COLO829 (cell line): Measurements from ENCODE around the gene LRRC8B.
"Not testable (repeated sequence)": the region's sequence is repeated elsewhere in the genome, so short reads cannot be mapped to it uniquely, and the experiment has no call there.

ENCODE experiments used
- DNase-seq: peaks from one replicate; pipeline ENCODE4 v3.0.0; 2012; ENCODE audit warnings: low spot score

LRRC8B gene

GRCh38 chr1:89608319-89608983 lies 83.8 kb downstream of the LRRC8B start:
- DNase-seq, result peak; percentile 22

GRCh38 chr1:89608984-89609725 lies 84.5 kb downstream of the LRRC8B start:
- DNase-seq, result no peak

DNA sequence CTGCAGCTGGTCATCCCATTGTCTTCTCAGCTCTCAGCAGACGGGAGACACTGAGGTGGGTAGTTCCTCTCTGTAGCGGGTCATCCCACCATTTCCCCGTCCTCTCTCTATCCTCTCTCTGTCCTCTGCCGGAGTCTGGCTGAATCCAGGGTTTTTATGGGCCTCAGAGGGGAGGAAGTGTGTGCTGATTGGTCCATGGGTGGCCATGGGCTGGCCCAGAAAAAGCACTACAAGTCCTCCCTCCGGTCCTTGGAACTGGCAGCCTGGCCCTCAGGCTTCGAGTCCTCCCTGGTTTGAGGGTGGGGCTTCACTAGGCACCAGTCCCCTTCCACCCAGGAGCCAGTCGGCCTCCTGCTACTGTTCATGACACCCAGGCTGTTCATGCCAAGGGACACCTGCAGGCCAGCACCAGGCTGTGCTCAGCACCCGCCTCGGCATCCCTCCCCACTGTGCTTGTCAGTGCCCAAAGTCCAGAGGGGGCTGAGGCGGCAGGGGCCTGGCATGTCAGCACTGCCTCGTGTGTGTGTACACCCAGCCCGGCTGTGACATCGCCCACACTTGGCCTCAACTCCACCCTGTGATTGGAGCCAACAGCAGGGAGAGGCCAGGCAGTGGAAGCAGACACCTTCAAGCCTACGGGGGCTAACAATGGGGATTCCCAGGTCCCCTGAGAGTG lies 85.3 kb downstream of the LRRC8B start:
- no peak for DNase-seq

GRCh38 chr1:89610457-89611011 lies 85.9 kb downstream of the LRRC8B start:
- DNase-seq, result no peak

GRCh38 chr1:89611721-89612120 lies 87.1 kb downstream of the LRRC8B start:
- no peak for DNase-seq

DNA sequence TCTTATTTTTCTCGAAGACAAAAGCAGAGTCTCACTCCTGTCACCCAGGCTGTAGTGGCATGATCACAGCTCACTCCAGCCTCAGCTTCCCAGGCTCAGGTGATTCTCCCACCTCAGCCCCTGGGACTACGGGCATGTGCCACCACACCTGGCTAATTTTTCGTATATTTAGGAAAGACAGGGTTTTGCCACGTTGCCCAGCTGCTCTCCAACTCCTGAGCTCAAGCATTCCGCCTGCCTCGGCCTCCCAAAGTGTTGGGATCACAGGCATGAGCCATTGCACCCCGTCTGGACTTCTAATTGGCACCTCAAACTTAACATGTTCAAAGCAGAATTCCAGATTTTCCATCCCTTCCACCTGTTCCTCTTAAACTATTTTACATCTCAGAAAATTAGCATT lies 89.3 kb downstream of the LRRC8B start:
- DNase-seq, result no peak

- DNase-seq, result no peak
These were observed 91.3 kb downstream of the LRRC8B start for GRCh38 chr1:89615676-89616598.

DNA sequence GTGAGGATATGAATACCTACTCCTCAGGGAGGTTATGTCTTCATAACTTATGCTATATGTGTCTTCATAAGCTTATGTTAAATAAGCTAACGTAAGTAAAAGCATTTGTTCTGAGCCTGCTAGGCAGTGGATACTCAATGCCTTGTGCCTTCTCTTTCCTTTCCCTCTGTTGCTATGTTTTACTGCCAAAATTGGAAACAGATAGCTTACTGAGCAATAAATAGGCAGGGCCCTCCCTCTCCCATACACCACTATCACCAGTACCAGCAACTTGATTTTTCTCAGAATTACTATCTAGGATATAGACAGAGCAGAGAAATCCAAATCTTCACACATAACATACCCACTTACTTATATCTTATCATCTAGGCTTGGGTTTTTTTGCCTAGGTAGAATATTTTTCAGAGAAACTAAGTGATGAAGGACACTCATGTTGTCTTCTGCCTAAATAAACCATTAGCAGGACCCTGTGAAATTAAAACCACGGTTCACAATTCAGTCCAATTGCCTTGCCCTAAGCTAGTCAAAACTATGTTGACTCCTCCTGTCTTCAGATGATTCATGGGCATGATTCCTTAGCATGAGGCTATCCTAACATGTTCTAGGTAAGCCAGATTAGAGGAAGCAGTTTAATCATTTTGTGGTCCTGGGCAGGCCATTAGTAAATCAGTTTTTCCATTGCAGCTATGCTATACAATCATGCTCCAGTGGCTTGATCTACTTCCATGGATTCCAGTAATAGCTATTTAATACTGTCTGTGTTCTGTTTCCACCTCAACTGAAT lies 92.4 kb downstream of the LRRC8B start:
- no peak for DNase-seq

DNA sequence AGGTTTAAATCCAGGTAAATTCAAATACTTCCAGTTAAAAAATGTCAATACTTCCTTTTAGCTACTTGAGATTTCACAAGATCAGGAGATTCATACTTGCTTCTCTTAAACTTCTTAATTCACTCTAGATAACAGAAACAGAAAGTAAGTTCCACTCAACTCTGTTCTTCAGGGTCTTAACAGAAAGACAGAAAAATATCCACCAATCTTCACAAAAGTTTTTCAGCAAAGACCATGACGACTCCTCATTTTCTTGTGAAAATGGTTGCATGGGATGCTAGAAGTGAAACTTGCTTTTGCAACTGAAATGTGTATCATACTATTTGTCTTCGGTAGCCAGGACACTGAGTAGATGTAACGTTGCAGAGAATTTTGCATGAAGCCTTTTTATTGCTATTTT lies 96.0 kb downstream of the LRRC8B start:
- DNase-seq, result no peak

GRCh38 chr1:89622895-89623294 lies 98.3 kb downstream of the LRRC8B start:
- DNase-seq, result no peak

DNA sequence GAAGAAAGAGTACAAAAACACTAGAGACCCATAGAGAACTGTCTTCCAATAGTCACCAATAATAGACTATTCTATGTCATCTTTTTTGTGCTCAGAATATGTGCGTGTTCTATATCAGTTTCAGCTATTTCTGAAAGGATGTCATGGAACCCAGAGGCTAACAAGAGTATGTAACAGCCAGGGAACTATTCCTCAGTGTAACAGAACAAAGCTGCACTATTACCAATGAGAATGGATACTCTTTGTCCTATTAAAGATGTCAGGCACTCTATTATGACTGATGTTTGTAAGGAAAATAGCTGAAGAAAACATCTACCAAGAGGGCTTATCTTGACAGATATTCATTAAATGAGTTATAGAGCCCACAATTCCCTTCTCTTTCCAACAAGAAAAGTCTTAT lies 99.7 kb downstream of the LRRC8B start:
- no peak for DNase-seq

DNA sequence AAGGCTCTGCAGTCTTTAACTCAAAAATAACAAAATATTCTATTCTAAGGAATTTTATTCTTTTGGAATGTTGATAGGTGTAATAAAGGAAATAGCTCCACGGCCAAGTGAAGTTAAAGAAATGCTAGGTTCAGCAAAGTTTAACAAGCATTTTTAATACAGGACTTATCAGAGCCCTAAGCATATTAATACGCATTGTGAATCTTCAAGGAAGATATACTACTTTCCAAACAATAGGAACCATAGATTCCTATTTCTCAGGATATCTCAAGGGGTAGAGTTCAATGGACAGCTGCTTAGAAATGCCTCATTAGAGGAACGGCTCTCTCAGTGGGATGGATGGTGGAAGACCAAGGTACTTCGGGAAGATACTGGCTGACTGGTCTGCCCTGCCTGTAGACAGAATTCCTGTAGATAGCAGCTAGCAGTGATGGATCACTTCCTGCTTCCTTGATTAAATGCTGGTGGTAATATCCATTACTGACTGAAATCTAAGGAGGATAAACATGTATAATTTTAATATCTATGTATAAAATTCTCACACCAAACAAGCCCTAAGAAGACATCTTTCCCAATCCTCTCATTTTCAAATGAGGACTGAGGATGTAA lies 100.2 kb downstream of the LRRC8B start:
- no peak for DNase-seq

- DNase-seq, result peak; percentile 23
These were observed 103.0 kb downstream of the LRRC8B start for GRCh38 chr1:89627596-89627962.

DNA sequence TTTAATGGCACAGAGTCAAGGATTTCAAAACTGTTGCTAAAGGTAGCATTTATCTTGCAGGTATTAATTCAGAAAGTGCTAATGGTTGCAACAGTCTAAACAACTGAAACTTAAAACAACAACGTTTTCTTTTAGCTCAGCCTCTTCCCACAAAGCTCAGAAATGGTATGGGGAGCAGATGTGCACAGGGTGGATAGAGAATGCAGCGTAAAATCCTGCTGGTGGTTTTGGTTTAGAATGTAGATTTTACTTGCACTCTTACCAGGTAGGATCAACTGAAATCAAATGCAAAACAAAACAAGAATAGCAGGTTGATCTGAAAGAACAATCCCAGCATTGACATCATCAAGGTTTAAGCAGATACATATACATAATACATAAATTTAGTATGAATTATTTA lies 104.5 kb downstream of the LRRC8B start:
- DNase-seq, result no peak

DNA sequence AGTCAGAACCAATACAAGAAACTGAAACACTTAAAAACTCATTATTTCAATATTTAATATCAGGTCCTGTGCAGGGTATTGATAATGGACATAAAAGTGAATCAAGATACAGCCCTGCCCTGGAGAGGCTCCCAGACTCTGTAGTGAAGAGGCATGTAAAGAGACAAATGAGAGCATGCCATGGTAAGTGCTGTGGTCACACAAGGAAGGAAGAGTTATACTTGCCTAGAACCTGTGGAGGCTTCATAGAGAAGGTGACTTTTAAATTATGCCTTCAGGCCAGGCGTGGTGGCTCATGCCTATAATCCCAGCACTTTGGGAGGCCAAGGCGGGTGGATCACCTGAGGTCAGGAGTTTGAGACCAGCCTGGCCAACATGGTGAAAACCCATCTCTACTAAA lies 105.0 kb downstream of the LRRC8B start:
- DNase-seq, result not testable (repeated sequence)

GRCh38 chr1:89630048-89630447 lies 105.4 kb downstream of the LRRC8B start:
- no peak for DNase-seq

DNA sequence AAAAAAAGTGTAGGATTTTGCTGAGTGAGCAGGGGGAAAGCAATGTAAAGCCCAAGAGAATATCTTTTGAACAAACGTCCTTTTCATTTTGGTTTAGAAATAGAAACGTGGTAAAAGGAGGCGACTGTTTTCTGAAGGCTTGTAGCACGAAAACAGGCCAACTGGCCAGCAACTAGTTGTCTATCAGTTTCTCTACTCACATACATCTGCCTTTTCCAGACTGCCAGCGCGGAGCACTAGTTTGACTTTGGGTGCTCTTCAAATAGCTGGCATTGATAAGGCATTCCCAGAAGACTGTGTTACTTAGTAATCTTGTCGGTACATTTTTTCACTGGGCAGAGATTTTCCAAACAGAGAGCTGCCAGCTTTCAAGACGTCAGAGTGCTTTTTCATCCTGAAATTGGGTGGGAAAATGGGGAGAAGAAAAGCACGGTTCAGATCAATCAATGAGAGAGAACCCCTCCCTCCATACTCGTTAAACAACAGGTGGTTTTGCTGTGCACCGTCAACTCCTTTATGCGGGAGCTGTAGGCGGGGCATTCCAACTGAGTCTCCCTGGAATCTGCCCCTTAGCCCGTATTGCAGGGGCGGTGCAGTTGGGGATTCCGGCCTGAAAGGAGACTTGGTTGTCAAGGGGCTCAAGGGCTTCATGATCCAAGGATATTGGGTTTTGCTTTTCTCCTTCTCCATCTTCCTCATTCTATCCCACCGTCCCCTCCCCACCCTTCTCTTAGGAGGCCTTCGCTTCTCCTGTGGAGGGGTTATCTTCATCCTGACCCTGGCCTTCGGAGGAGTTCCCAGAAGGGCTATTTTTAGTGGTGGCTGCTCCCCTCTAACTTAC lies 107.4 kb downstream of the LRRC8B start:
- peak; percentile 20 for DNase-seq

DNA sequence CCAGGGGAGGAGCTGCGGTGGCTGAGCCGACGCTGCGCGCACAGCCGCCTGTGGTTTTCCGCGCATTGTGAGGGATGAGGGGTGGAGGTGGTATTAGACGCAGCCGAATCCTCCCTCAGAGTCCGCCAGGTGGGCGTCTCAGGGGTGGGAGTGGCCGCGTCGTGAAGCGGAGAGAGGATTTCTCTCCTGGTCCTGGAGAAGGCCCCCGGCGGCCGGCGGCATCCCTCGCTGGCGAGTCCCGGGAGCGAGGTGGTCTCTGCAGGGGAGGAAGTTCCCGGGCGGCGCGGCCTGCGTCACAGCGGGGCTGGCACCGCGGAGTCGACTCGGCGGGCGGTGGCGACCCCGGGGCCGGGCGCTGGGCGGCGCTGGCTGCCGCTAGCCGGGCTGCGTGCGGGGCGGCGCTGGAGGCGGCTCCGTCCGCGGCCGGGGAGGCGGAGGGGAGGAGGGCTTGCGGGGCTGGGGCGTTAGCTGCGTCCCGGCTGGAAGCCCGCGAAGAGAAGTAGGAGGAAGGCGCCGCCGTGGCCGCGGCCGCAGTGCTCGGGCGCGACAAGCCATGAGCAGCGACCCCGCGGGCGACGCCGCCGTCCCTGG lies 108.1 kb downstream of the LRRC8B start, which contains the start of gene LRRC8C:
TSS of gene LRRC8C (plus strand) at position 464 of the 591 bp plus-strand sequence. CDS start 53,354 bp downstream, outside the sequence.
- peak; percentile 23 for DNase-seq

- DNase-seq, result no peak
These were observed 108.7 kb downstream of the LRRC8B start for GRCh38 chr1:89633248-89633799.
